ACC112 (cell line): Measurements from ENCODE around the gene SPP1.
A peak's percentile ranks its signal among the peaks of the same experiment; 100 is the strongest.

Source experiments
- H2AFZ ChIP-seq: fragments of 200-600 bp; sonication (generic); one replicate; pipeline ENCODE4 v1.6.0; 2017; ENCODE audit warnings: antibody characterized with exemption, low read length; ENCODE audit not compliant: unreplicated experiment
- H3K27ac ChIP-seq: fragments of 200-600 bp; sonication (generic); 2 replicates; pipeline ENCODE4 v1.5.1; 2014; ENCODE audit warnings: low read depth, mild to moderate bottlenecking, antibody characterized with exemption, low read length, moderate library complexity
- H3K27me3 ChIP-seq: fragments of 200-600 bp; sonication (generic); 2 replicates; pipeline ENCODE4 v1.6.1; 2014; ENCODE audit warnings: mild to moderate bottlenecking, antibody characterized with exemption, low read length, moderate library complexity, mixed read lengths; ENCODE audit not compliant: insufficient read depth
- H3K36me3 ChIP-seq: fragments of 200-600 bp; sonication (generic); 2 replicates; pipeline ENCODE4 v1.6.1; 2016; ENCODE audit warnings: mild to moderate bottlenecking, antibody characterized with exemption, low read length, moderate library complexity, mixed read lengths; ENCODE audit not compliant: insufficient read depth
- H3K4me1 ChIP-seq: fragments of 200-600 bp; sonication (generic); one replicate; pipeline ENCODE4 v1.6.1; 2016; ENCODE audit warnings: low read length, mixed read lengths; ENCODE audit not compliant: insufficient read depth, unreplicated experiment, control insufficient read depth
- H3K4me3 ChIP-seq: fragments of 200-600 bp; sonication (generic); 2 replicates; pipeline ENCODE4 v1.5.1; 2014; ENCODE audit warnings: mild to moderate bottlenecking, low read depth, low read length
- H3K79me2 ChIP-seq: fragments of 200-600 bp; sonication (generic); one replicate; pipeline ENCODE4 v1.6.0; 2016; ENCODE audit warnings: low read length; ENCODE audit not compliant: control insufficient read depth, unreplicated experiment, insufficient read depth

Gene SPP1

DNA sequence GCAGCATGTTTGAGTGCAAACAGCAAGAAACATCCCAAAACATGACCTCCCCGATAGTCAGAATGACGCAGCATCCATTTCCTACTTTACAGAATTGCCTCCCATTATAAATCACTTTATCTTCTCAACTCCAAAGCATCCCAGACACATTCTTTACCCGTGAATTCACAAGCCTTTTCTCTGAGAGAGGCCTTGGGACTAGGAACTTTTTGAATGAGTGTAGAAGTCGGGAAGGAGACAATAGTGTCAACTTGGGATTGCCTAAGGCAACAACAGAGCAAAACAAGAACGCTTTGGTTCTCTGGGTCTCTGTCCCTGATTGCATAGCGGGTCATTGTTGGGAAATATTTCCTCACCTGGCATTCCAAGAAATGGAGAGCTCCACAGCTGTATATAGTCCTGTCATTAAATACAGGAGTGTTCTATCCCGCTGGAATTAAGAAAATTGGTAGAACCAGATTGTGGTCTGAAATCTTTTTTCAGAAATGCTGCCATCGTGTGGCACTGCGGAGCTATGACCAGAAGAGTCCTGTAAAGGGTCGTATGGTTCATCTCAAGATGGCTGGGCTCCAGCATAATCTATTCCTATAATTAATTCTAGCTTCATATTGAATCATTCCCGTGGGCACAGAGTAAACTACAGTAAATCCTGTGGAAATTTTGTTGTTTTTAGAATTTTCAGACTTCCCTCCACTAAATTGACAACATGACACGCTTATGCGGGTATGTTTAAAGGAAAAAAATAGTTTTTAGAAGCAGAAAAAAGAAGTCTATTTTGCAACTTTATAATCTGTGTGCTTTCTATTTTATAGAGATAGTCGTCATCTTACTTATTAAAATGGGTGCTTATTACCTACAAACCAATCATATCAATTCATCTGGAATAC, 2.0 kb upstream of the SPP1 start:
- H3K36me3 ChIP-seq = no peaks in the 10 kb centered on the region
- H3K4me3 ChIP-seq = peak overlapping the region; percentile 66
- H3K79me2 ChIP-seq = no peaks in the 10 kb centered on the region
- H2AFZ ChIP-seq = peak overlapping the region; percentile 94
- H3K4me1 ChIP-seq = peaks cover 14% of the 10 kb centered on the region
- H3K27me3 ChIP-seq = no peaks in the 10 kb centered on the region
- peak overlapping the region; percentile 88 for H3K27ac ChIP-seq

DNA sequence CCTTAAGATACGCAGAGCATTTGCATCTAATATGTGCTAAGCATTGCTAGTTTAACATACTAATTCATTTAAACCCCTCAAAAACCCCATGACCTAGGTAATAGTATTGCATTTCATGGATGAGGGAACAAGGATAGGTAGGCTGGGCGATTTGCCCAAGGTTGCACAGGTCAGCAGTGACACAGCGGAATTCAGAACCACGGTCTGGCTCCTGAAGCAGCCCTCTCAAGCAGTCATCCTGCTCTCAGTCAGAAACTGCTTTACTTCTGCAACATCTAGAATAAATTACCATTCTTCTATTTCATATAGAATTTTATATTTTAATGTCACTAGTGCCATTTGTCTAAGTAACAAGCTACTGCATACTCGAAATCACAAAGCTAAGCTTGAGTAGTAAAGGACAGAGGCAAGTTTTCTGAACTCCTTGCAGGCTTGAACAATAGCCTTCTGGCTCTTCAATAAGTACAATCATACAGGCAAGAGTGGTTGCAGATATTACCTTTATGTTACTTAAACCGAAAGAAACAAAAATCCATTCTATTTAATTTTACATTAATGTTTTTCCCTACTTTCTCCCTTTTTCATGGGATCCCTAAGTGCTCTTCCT, 555 bp upstream of the SPP1 start:
- H2AFZ ChIP-seq = no peak overlapping the region
- no peak overlapping the region for H3K27ac ChIP-seq
- no peaks in the 10 kb centered on the region for H3K79me2 ChIP-seq
- H3K36me3 ChIP-seq = no peaks in the 10 kb centered on the region
- H3K27me3 ChIP-seq = no peaks in the 10 kb centered on the region
- H3K4me1 ChIP-seq = peaks cover 19% of the 10 kb centered on the region
- H3K4me3 ChIP-seq = no peak overlapping the region

DNA sequence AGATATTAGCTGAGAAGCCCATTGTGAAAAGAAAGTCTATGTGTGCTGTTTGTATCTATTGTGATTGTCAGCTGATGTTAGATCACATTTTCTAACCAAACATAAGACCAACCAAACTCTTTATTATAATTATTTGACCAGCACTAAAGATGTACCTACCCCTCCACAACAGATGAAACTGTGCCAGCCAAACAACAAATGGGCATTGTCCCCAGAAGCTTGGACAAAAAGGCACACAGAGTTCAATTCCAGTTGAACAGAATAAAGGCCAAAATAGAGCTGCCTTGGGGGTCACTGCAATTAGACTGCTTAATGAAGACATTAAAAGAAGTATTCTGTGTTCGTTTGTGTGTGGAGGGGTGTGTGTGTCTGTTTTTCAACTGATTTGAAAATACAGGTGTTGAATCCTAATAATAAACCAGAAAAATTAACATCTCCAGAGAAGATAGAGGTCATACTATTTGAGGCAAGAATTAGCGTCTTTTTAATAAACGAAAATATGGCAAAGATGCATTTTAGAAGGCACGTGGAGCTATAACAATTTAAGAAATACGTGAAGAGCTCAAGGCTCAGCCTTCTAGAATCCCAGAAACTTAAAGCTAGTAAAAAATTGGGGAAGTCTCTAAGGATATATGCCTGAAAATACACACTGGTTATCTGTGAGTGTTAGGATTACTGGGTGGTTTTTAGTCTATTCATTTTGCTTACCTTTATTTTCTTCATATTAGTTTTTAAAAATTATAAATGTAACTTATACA, 2.2 kb downstream of the SPP1 start:
- no peaks in the 10 kb centered on the region for H3K36me3 ChIP-seq
- H2AFZ ChIP-seq = no peak overlapping the region
- no peak overlapping the region for H3K27ac ChIP-seq
- peaks cover 15% of the 10 kb centered on the region for H3K4me1 ChIP-seq
- no peaks in the 10 kb centered on the region for H3K27me3 ChIP-seq
- no peaks in the 10 kb centered on the region for H3K79me2 ChIP-seq
- H3K4me3 ChIP-seq = no peak overlapping the region

DNA sequence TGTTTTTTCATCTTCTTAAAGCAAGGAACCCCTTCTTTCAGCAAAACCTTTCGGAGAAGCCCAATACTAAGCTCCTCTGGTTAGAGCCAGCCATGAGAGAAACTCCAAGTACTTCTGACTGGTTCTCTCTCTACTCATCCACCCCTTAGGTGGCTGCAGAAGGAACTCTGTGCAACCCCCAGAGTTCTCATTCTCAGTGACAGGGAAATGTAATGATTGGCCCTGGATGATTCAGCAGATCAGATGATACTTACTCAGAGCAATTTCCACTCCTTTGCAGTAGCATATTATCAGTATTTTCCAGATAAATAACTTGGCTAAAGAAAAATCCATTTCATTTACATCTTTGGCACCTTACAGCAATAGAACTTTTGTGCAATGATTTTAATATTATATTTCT, 3.2 kb downstream of the SPP1 start:
- Histone ChIP-seq H2AFZ (no peak overlapping the region), H3K27ac (0 out of 2 replicates have a peak overlapping the region, but pooled peaks have one; percentile 1), H3K27me3 (no peaks in the 10 kb centered on the region), H3K36me3 (no peaks in the 10 kb centered on the region), H3K4me1 (peaks cover 8% of the 10 kb centered on the region), H3K79me2 (no peaks in the 10 kb centered on the region), H3K4me3 (no peak overlapping the region)

DNA sequence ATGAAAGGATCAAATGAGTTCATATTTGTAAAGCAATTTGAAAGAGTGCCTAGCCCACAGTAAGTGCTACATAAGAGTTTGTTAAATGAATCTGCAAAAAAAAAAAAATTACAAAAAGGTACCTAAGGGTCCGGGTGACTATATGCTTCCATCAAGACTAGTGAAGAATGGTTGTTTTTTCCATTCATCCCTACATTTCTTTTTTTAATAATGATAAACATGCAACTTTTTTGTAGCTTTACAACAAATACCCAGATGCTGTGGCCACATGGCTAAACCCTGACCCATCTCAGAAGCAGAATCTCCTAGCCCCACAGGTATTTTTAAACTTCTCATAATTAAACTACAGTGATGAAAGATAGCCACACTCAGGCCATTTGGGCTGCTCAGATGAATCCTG, 4.3 kb downstream of the SPP1 start:
- H3K27me3 ChIP-seq = no peaks in the 10 kb centered on the region
- peak overlapping the region; percentile 50 for H2AFZ ChIP-seq
- H3K36me3 ChIP-seq = no peaks in the 10 kb centered on the region
- H3K4me3 ChIP-seq = no peak overlapping the region
- peaks cover 5% of the 10 kb centered on the region for H3K4me1 ChIP-seq
- H3K79me2 ChIP-seq = no peaks in the 10 kb centered on the region
- no peak overlapping the region for H3K27ac ChIP-seq

DNA sequence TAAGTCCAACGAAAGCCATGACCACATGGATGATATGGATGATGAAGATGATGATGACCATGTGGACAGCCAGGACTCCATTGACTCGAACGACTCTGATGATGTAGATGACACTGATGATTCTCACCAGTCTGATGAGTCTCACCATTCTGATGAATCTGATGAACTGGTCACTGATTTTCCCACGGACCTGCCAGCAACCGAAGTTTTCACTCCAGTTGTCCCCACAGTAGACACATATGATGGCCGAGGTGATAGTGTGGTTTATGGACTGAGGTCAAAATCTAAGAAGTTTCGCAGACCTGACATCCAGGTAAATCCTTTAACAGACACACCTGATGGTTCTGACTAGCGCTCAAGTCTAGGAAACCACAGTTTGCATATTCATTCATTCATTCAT, 6.0 kb downstream of the SPP1 start:
- H2AFZ ChIP-seq = no peak overlapping the region

DNA sequence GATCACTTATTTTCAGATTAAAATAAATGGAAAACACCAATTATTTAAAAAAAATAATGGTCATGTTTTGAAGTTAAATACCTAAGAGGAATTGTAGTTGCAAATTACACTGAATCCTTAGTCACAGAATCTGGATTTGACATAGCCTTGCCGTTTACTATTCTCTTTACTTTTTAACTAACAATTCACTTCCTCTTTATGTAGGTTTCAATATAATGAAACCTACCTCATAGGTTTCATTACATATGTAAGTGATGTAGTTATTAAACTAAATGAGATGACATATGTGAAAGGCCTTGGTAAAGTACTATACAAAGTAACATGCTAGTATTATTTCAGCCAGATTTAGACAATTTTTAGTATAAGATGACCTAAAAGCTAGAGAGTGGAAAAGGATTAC, 6.5 kb downstream of the SPP1 start:
- Histone ChIP-seq H3K36me3 (no peaks in the 10 kb centered on the region), H3K27me3 (no peaks in the 10 kb centered on the region), H3K4me1 (peaks cover 5% of the 10 kb centered on the region), H3K27ac (no peak overlapping the region), H3K79me2 (no peaks in the 10 kb centered on the region), H3K4me3 (no peak overlapping the region), H2AFZ (no peak overlapping the region)

More for the DNA sequence above, 6.0 kb downstream of the SPP1 start:
- no peak overlapping the region for H3K4me3 ChIP-seq
- no peaks in the 10 kb centered on the region for H3K27me3 ChIP-seq
- no peaks in the 10 kb centered on the region for H3K79me2 ChIP-seq
- no peaks in the 10 kb centered on the region for H3K36me3 ChIP-seq
- H3K4me1 ChIP-seq = peaks cover 5% of the 10 kb centered on the region
- no peak overlapping the region for H3K27ac ChIP-seq

DNA sequence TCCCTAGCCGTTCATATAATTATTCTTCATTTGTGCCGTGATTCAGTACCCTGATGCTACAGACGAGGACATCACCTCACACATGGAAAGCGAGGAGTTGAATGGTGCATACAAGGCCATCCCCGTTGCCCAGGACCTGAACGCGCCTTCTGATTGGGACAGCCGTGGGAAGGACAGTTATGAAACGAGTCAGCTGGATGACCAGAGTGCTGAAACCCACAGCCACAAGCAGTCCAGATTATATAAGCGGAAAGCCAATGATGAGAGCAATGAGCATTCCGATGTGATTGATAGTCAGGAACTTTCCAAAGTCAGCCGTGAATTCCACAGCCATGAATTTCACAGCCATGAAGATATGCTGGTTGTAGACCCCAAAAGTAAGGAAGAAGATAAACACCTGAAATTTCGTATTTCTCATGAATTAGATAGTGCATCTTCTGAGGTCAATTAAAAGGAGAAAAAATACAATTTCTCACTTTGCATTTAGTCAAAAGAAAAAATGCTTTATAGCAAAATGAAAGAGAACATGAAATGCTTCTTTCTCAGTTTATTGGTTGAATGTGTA, 7.0 kb downstream of the SPP1 start:
- Histone ChIP-seq H3K4me3 (no peak overlapping the region), H2AFZ (no peak overlapping the region), H3K4me1 (peaks cover 5% of the 10 kb centered on the region), H3K36me3 (no peaks in the 10 kb centered on the region), H3K27ac (no peak overlapping the region), H3K27me3 (no peaks in the 10 kb centered on the region), H3K79me2 (no peaks in the 10 kb centered on the region)

DNA sequence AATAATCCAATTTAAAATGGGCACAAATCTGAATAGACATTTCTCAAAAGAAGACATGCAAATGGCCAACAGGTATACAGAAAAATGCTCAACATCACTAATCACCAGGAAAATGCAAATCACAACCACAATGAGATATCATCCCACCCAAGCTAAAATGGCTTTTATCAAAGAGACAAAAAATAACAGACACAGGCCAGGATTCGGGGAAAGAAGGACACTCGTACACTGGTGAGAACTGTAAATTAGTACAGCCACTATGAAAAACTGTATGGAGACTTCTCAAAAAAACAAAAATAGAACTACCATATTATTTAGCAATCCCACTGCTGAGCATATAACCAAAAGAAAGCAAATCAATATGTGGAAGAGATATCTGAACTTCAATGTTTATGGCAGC, 8.5 kb downstream of the SPP1 start:
- Histone ChIP-seq H3K27me3 (no peaks in the 10 kb centered on the region), H3K4me1 (no peaks in the 10 kb centered on the region), H3K27ac (no peak overlapping the region), H2AFZ (no peak overlapping the region), H3K79me2 (no peaks in the 10 kb centered on the region), H3K36me3 (no peaks in the 10 kb centered on the region), H3K4me3 (no peak overlapping the region)

DNA sequence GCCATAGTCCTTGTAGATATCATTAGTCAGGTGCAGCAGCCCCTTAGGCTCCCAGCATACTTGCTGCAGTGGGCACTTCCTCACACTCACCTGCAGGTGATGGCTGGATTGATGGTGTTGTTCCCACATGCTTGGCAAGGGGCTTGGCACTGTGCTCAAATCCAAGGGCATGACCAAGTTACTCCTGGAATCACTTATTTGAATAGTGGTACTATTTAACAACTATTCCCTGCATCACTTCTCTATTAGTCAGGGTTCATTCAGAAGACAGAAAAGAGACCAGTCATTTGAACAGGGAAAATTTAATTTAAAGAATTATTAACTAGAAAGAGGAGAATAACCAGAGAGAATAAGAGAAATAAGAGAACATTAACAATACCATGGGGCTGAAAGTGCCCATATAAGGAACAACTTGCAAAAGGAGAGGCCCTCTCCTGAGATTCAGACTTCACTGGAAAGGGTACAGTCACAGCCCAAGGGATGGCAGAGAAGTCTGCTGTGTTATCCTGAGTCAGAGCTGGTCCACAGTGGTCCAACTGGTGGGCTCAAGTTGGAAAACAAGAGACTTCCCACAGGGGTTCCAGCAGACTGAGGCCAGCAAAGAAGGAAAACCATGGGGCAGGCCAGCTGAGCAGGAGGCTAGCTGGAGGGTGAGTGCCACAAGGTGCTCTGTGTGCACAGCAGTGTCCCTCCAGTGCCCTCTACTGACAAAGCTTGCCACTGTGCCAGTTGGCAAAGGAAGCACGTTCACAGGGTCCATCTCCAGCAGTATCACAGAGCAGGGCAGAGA, 9.8 kb downstream of the SPP1 start:
- Histone ChIP-seq H3K27me3 (no peaks in the 10 kb centered on the region), H3K4me3 (no peak overlapping the region), H3K27ac (no peak overlapping the region), H3K36me3 (no peaks in the 10 kb centered on the region), H2AFZ (no peak overlapping the region), H3K4me1 (no peaks in the 10 kb centered on the region), H3K79me2 (no peaks in the 10 kb centered on the region)
